ENCODE measurements around the gene SH3RF3. TPM values are rescaled to one million over a fixed set of nuclear protein-coding genes. Genes with fewer than 3 reads are reported as not detected.
"Not testable (repeated sequence)": the region's sequence is repeated elsewhere in the genome, so short reads cannot be mapped to it uniquely, and the experiment has no call there.

The SH3RF3 gene
- total and polyA plus RNA-seq, 5 donors from 2014 or later = 0.16 to 1.6 (median 0.76) TPM

DNA sequence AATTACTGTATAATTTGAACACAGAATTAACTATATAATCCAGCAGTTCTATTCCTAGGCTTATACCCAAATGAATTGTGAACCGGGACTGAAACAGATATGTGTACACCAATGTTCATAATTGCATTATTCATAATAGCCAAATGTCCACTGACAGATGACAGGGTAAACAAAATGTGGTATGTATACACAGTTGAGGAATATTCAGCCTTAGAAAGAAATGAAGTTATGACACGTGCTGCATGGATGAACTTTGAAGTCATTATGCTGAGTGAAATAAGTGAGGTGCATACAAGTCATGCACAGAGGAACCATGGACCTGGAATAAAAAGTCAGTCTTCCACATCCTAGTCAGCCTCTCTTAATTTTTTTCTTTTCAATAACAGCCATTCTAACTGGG lies 91.9 kb downstream of the SH3RF3 start:
- Histone ChIP-seq H3K4me1 (ENCODE audit: control insufficient read depth, insufficient read depth, low read length, poor library complexity, severe bottlenecking) (peaks cover 33% of the 10 kb centered on the region), H3K27ac (ENCODE audit: insufficient read depth, low read length, poor library complexity, severe bottlenecking) (no peak overlapping the region), H3K4me3 (ENCODE audit: low read depth, low read length) (no peak overlapping the region), H3K27me3 (ENCODE audit: control insufficient read depth, insufficient read depth, low read length) (peaks cover 19% of the 10 kb centered on the region), H3K36me3 (ENCODE audit: control insufficient read depth, insufficient read depth, low read length) (no peaks in the 10 kb centered on the region), H3K9me3 (ENCODE audit: control insufficient read depth in 2 of 2, low read length in 2 of 2) (no peaks in the 10 kb centered on the region)
- Mint-ChIP-seq H3K27me3 (peaks cover 48% of the 10 kb centered on the region), H3K27ac (no peak overlapping the region), H3K4me1 (peaks cover 16 to 46% (median 36%) of the 10 kb centered on the region in 4 donors), H3K9me3 (no peaks in the 10 kb centered on the region), H3K36me3 (no peaks in the 10 kb centered on the region), H3K4me3 (no peak overlapping the region)
- DNase-seq (no peak), ATAC-seq (ENCODE audit: low read depth in 2 of 2) (no peak)

DNA sequence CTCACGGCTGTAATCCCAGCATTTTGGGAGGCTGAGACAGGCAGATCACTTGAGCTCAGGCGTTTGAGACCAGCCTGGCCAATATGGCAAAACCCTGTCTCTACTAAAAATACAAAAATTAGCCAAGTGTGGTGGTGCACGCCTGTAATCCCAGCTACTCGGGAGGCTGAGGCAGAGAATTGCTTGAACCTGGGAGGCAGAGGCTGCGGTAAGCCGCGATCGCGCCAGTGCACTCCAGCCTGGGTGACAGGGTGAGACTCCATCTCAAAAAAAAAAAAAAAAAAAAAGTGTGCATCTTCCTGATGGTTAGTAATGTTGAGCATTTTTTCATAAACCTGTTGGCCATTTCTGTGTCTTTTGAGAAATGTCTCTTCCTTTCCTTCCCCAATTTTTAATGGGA lies 92.3 kb downstream of the SH3RF3 start:
- H3K4me1 Mint-ChIP-seq = peaks cover 16 to 41% (median 33%) of the 10 kb centered on the region in 4 donors
- H3K27me3 Mint-ChIP-seq = peaks cover 45% of the 10 kb centered on the region
- Histone ChIP-seq H3K4me1 (ENCODE audit: control insufficient read depth, insufficient read depth, low read length, poor library complexity, severe bottlenecking) (peaks cover 29% of the 10 kb centered on the region), H3K27me3 (ENCODE audit: control insufficient read depth, insufficient read depth, low read length) (peaks cover 14% of the 10 kb centered on the region)
- H3K4me3 Mint-ChIP-seq = peak overlapping the region in 1 of 4 donors; percentile 45
- not testable (repeated sequence) for H3K9me3 ChIP-seq (ENCODE audit: control insufficient read depth in 2 of 2, low read length in 2 of 2); H3K9me3 Mint-ChIP-seq; H3K27ac Mint-ChIP-seq; H3K27ac ChIP-seq (ENCODE audit: insufficient read depth, low read length, poor library complexity, severe bottlenecking); H3K4me3 ChIP-seq (ENCODE audit: low read depth, low read length); H3K36me3 ChIP-seq (ENCODE audit: control insufficient read depth, insufficient read depth, low read length); DNase-seq; H3K36me3 Mint-ChIP-seq; ATAC-seq (ENCODE audit: low read depth in 2 of 2)

GRCh38 chr2:109222422-109222821 lies 93.4 kb downstream of the SH3RF3 start:
- H3K4me3 ChIP-seq (ENCODE audit: low read depth, low read length) = no peak overlapping the region
- Mint-ChIP-seq H3K27ac (no peak overlapping the region), H3K27me3 (peaks cover 42% of the 10 kb centered on the region), H3K4me1 (peaks cover 16 to 31% (median 25%) of the 10 kb centered on the region in 4 donors), H3K36me3 (no peaks in the 10 kb centered on the region), H3K4me3 (no peak overlapping the region), H3K9me3 (no peaks in the 10 kb centered on the region)
- H3K27ac ChIP-seq (ENCODE audit: insufficient read depth, low read length, poor library complexity, severe bottlenecking) = no peak overlapping the region
- H3K36me3 ChIP-seq (ENCODE audit: control insufficient read depth, insufficient read depth, low read length) = no peaks in the 10 kb centered on the region
- H3K27me3 ChIP-seq (ENCODE audit: control insufficient read depth, insufficient read depth, low read length) = peaks cover 8% of the 10 kb centered on the region
- H3K9me3 ChIP-seq (ENCODE audit: control insufficient read depth in 2 of 2, low read length in 2 of 2) = no peaks in the 10 kb centered on the region
- peaks cover 18% of the 10 kb centered on the region for H3K4me1 ChIP-seq (ENCODE audit: control insufficient read depth, insufficient read depth, low read length, poor library complexity, severe bottlenecking)
- DNase-seq = no peak
- no peak for ATAC-seq (ENCODE audit: low read depth in 2 of 2)

DNA sequence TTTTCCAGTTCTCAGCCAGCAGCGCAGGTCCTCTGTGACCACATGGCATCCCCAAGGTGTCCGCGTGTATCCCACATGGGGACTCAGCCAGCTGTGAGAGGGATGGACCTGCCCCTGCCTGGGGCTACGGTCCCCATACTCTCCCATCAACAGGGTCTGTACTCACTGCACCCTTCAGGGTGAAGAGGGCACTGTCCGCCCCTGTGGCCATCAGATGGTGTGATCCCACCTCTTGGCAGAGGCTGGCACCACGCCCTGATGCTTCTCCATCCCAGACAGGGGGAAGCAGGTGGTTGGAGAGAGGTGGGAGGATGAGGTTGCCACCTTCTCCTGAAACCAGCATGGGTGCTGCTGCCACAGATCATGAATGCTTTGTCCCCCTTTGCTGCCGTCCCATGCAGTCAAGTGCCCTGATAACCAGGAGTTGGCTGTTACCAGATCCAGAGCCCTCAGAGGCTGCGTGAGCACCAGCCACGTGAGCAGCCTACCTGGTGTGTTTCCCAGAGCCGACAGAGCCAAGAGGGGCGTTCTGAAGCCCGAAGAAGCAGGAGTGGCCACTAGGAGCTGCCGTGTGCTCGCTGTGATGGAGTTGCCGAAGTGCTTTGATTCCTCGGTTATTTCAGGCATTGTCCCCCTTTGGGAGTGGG lies 93.9 kb downstream of the SH3RF3 start:
- peaks cover 8% of the 10 kb centered on the region for H3K27me3 ChIP-seq (ENCODE audit: control insufficient read depth, insufficient read depth, low read length)
- Mint-ChIP-seq H3K4me1 (peaks cover 15 to 30% (median 20%) of the 10 kb centered on the region in 4 donors), H3K36me3 (no peaks in the 10 kb centered on the region), H3K9me3 (no peaks in the 10 kb centered on the region), H3K27ac (no peak overlapping the region), H3K4me3 (no peak overlapping the region), H3K27me3 (peaks cover 37% of the 10 kb centered on the region)
- ATAC-seq (ENCODE audit: low read depth in 2 of 2) (no peak), DNase-seq (no peak)
- H3K4me3 ChIP-seq (ENCODE audit: low read depth, low read length) = no peak overlapping the region
- peaks cover 12% of the 10 kb centered on the region for H3K4me1 ChIP-seq (ENCODE audit: control insufficient read depth, insufficient read depth, low read length, poor library complexity, severe bottlenecking)
- no peaks in the 10 kb centered on the region for H3K36me3 ChIP-seq (ENCODE audit: control insufficient read depth, insufficient read depth, low read length)
- H3K27ac ChIP-seq (ENCODE audit: insufficient read depth, low read length, poor library complexity, severe bottlenecking) = no peak overlapping the region
- no peaks in the 10 kb centered on the region for H3K9me3 ChIP-seq (ENCODE audit: control insufficient read depth in 2 of 2, low read length in 2 of 2)

DNA sequence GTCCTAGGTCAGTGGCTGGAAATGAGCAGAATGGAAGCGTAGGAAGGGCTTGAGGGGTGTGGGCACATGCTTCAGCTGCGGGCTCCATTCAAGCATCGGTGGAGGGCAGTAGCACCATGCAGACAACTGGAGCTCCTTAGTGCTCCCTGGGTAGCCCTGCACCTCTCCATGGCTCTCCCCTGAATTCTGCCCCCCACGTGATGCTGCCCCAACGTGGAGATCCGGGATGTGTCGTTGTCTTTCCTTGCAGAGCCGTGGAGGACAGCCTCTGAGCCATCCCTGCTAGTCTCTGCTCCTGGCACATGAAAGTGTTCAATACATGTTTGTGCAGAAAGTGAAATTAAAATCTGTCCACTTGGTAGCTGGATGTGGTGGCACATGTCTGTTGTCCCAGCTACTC lies 94.5 kb downstream of the SH3RF3 start:
- Mint-ChIP-seq H3K27ac (no peak overlapping the region), H3K4me1 (peaks cover 9 to 29% (median 15%) of the 10 kb centered on the region in 4 donors)

GRCh38 chr2:109224341-109224740 lies 95.3 kb downstream of the SH3RF3 start:
- H3K27me3 ChIP-seq (ENCODE audit: control insufficient read depth, insufficient read depth, low read length); H3K9me3 ChIP-seq (ENCODE audit: control insufficient read depth in 2 of 2, low read length in 2 of 2); H3K9me3 Mint-ChIP-seq; H3K4me3 Mint-ChIP-seq; H3K4me1 ChIP-seq (ENCODE audit: control insufficient read depth, insufficient read depth, low read length, poor library complexity, severe bottlenecking); H3K36me3 Mint-ChIP-seq; ATAC-seq (ENCODE audit: low read depth in 2 of 2); H3K27ac ChIP-seq (ENCODE audit: insufficient read depth, low read length, poor library complexity, severe bottlenecking); DNase-seq; H3K27ac Mint-ChIP-seq; H3K4me3 ChIP-seq (ENCODE audit: low read depth, low read length); H3K36me3 ChIP-seq (ENCODE audit: control insufficient read depth, insufficient read depth, low read length): not testable (repeated sequence)
- Mint-ChIP-seq H3K4me1 (peaks cover 4 to 28% (median 9%) of the 10 kb centered on the region in 4 donors), H3K27me3 (peaks cover 35% of the 10 kb centered on the region)

More for the DNA sequence above, 94.5 kb downstream of the SH3RF3 start:
- no peak for ATAC-seq (ENCODE audit: low read depth in 2 of 2)
- no peaks in the 10 kb centered on the region for H3K9me3 ChIP-seq (ENCODE audit: control insufficient read depth in 2 of 2, low read length in 2 of 2)
- Mint-ChIP-seq H3K36me3 (no peaks in the 10 kb centered on the region), H3K9me3 (no peaks in the 10 kb centered on the region), H3K4me3 (no peak overlapping the region), H3K27me3 (peaks cover 32% of the 10 kb centered on the region)
- peaks cover 8% of the 10 kb centered on the region for H3K27me3 ChIP-seq (ENCODE audit: control insufficient read depth, insufficient read depth, low read length)
- H3K4me3 ChIP-seq (ENCODE audit: low read depth, low read length) = no peak overlapping the region
- H3K27ac ChIP-seq (ENCODE audit: insufficient read depth, low read length, poor library complexity, severe bottlenecking) = no peak overlapping the region
- H3K36me3 ChIP-seq (ENCODE audit: control insufficient read depth, insufficient read depth, low read length) = no peaks in the 10 kb centered on the region
- H3K4me1 ChIP-seq (ENCODE audit: control insufficient read depth, insufficient read depth, low read length, poor library complexity, severe bottlenecking) = peaks cover 7% of the 10 kb centered on the region
- DNase-seq = no peak

- DNase-seq (no peak), ATAC-seq (ENCODE audit: low read depth in 2 of 2) (no peak)
- H3K9me3 Mint-ChIP-seq = no peaks in the 10 kb centered on the region
These were observed 96.3 kb downstream of the SH3RF3 start for GRCh38 chr2:109225170-109225782.

GRCh38 chr2:109226128-109226527 lies 97.1 kb downstream of the SH3RF3 start:
- no peaks in the 10 kb centered on the region for H3K4me1 ChIP-seq (ENCODE audit: control insufficient read depth, insufficient read depth, low read length, poor library complexity, severe bottlenecking)
- Mint-ChIP-seq H3K4me1 (peaks cover 0 to 38% (median 7%) of the 10 kb centered on the region in 4 donors), H3K36me3 (peaks cover 4% of the 10 kb centered on the region), H3K27me3 (peaks cover 34% of the 10 kb centered on the region), H3K9me3 (no peaks in the 10 kb centered on the region), H3K4me3 (no peak overlapping the region), H3K27ac (no peak overlapping the region)
- H3K4me3 ChIP-seq (ENCODE audit: low read depth, low read length) = no peak overlapping the region
- no peaks in the 10 kb centered on the region for H3K36me3 ChIP-seq (ENCODE audit: control insufficient read depth, insufficient read depth, low read length)
- H3K27ac ChIP-seq (ENCODE audit: insufficient read depth, low read length, poor library complexity, severe bottlenecking) = no peak overlapping the region
- ATAC-seq (ENCODE audit: low read depth in 2 of 2) (no peak), DNase-seq (no peak)
- no peaks in the 10 kb centered on the region for H3K27me3 ChIP-seq (ENCODE audit: control insufficient read depth, insufficient read depth, low read length)
- H3K9me3 ChIP-seq (ENCODE audit: control insufficient read depth in 2 of 2, low read length in 2 of 2) = no peaks in the 10 kb centered on the region

More at GRCh38 chr2:109225170-109225782, 96.3 kb downstream of the SH3RF3 start:
- Mint-ChIP-seq H3K4me3 (no peak overlapping the region), H3K27ac (no peak overlapping the region), H3K27me3 (peaks cover 35% of the 10 kb centered on the region), H3K4me1 (peaks cover 0 to 32% (median 6%) of the 10 kb centered on the region in 4 donors), H3K36me3 (peaks cover 4% of the 10 kb centered on the region)
- no peaks in the 10 kb centered on the region for H3K9me3 ChIP-seq (ENCODE audit: control insufficient read depth in 2 of 2, low read length in 2 of 2)
- peaks cover 5% of the 10 kb centered on the region for H3K27me3 ChIP-seq (ENCODE audit: control insufficient read depth, insufficient read depth, low read length)
- H3K4me1 ChIP-seq (ENCODE audit: control insufficient read depth, insufficient read depth, low read length, poor library complexity, severe bottlenecking) = no peaks in the 10 kb centered on the region
- no peaks in the 10 kb centered on the region for H3K36me3 ChIP-seq (ENCODE audit: control insufficient read depth, insufficient read depth, low read length)
- H3K4me3 ChIP-seq (ENCODE audit: low read depth, low read length) = no peak overlapping the region
- H3K27ac ChIP-seq (ENCODE audit: insufficient read depth, low read length, poor library complexity, severe bottlenecking) = no peak overlapping the region
